ENCODE data around the gene TARBP1. TPM values are rescaled to one million over a fixed set of nuclear protein-coding genes. Genes with fewer than 3 reads are reported as not detected.

Gene TARBP1
- total RNA-seq, 1 donor from 2014 or later, result 30.4 TPM

GRCh38 chr1:234440348-234440747, 38.6 kb downstream of the TARBP1 start:
- Mint-ChIP-seq H3K27ac (no peak overlapping the region), H3K4me1 (no peaks in the 10 kb centered on the region), H3K9me3 (peaks cover 8% of the 10 kb centered on the region), H3K27me3 (no peaks in the 10 kb centered on the region), H3K36me3 (ENCODE audit: low read depth) (peaks cover 86% of the 10 kb centered on the region), H3K4me3 (no peak overlapping the region)
- intact Hi-C loops (cut with micrococcal nuclease), result no loop called here
- DNase-seq (no peak), ATAC-seq (ENCODE audit: low read depth) (no peak)
- no peak for TF ChIP-seq CTCF (IDR thresholded peaks at IDR 0.05)
- CTCF ChIA-PET, result no interaction called here
- POLR2A ChIA-PET, result no interaction called here

DNA sequence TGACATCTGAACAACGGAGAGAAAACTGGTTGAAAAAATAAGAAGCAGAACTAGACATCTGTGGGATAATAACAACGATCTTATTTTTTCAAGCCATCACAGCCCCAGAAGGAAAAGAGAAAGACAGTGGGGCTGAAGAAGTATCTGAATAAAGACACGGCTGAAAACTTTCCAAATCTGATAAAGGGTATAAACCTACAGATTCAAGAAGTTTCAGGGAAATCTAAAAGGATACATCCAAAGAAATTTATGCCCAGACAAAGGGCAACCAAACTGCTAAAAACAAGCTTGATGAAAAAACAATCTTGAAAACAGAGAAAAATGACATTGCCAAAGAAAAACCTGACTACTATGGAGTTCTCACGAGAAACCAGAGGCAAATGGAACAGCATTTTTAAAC, 40.4 kb downstream of the TARBP1 start:
- DNase-seq (no peak), ATAC-seq (ENCODE audit: low read depth) (no peak)
- TF ChIP-seq CTCF (IDR thresholded peaks at IDR 0.05), result no peak
- intact Hi-C loops (cut with micrococcal nuclease), result no loop called here
- peaks cover 81% of the 10 kb centered on the region for H3K36me3 Mint-ChIP-seq (ENCODE audit: low read depth)
- peaks cover 8% of the 10 kb centered on the region for H3K9me3 Mint-ChIP-seq
- H3K27ac Mint-ChIP-seq, result no peak overlapping the region
- POLR2A ChIA-PET, result no interaction called here
- CTCF ChIA-PET, result interaction anchor here (0.7 kb wide), 1 partner anchor 16 kb away, joined by 3 read pairs; no protein-coding TSS in a partner anchor
- no peak overlapping the region for H3K4me3 Mint-ChIP-seq
- no peaks in the 10 kb centered on the region for H3K27me3 Mint-ChIP-seq
- H3K4me1 Mint-ChIP-seq, result no peaks in the 10 kb centered on the region

GRCh38 chr1:234437423-234438171, 41.4 kb downstream of the TARBP1 start:
- H3K4me3 Mint-ChIP-seq, result no peak overlapping the region
- DNase-seq (no peak), ATAC-seq (ENCODE audit: low read depth) (no peak)
- peaks cover 81% of the 10 kb centered on the region for H3K36me3 Mint-ChIP-seq (ENCODE audit: low read depth)
- H3K27me3 Mint-ChIP-seq, result no peaks in the 10 kb centered on the region
- H3K27ac Mint-ChIP-seq, result no peak overlapping the region
- ChIA-PET CTCF (interaction anchor here (0.7 kb wide), 1 partner anchor 15 kb away, joined by 3 read pairs; no protein-coding TSS in a partner anchor), POLR2A (interaction anchor here (1.4 kb wide), 1 partner anchor 40 kb away, joined by 3 read pairs; no protein-coding TSS in a partner anchor)
- TF ChIP-seq CTCF (IDR thresholded peaks at IDR 0.05), result no peak
- intact Hi-C loops (cut with micrococcal nuclease), result no loop called here
- peaks cover 3% of the 10 kb centered on the region for H3K4me1 Mint-ChIP-seq
- H3K9me3 Mint-ChIP-seq, result peaks cover 8% of the 10 kb centered on the region

DNA sequence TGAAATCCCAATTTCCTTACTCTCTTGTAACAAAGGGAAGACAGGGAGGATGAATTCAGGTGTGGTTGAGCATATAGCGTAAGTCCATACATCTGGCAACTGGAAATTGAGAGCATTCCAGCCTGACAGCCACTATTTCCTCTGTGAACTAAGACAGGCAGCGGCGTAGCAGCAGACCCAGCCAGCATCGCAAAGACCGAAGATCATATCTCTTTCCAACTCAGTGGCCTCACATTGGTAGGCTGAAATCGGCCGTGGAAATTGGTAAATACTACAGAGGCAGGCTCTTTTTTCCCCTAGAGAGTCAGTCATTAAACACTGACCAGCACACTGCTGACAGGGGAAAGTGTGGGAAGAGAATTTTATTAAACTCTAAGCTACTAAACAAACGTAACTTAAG, 43.4 kb downstream of the TARBP1 start:
- ChIA-PET POLR2A (no interaction called here), CTCF (no interaction called here)
- H3K36me3 Mint-ChIP-seq (ENCODE audit: low read depth), result peaks cover 78% of the 10 kb centered on the region
- H3K4me3 Mint-ChIP-seq, result no peak overlapping the region
- intact Hi-C loops (cut with micrococcal nuclease), result no loop called here
- ATAC-seq (ENCODE audit: low read depth), result no peak
- H3K27ac Mint-ChIP-seq, result no peak overlapping the region
- DNase-seq, result no peak
- peaks cover 6% of the 10 kb centered on the region for H3K9me3 Mint-ChIP-seq
- no peak for TF ChIP-seq CTCF (IDR thresholded peaks at IDR 0.05)
- H3K27me3 Mint-ChIP-seq, result no peaks in the 10 kb centered on the region
- peaks cover 3% of the 10 kb centered on the region for H3K4me1 Mint-ChIP-seq

- Mint-ChIP-seq H3K27me3 (no peaks in the 10 kb centered on the region), H3K9me3 (no peaks in the 10 kb centered on the region), H3K4me3 (no peak overlapping the region), H3K4me1 (peaks cover 3% of the 10 kb centered on the region), H3K27ac (no peak overlapping the region), H3K36me3 (ENCODE audit: low read depth) (peaks cover 77% of the 10 kb centered on the region)
- ATAC-seq (ENCODE audit: low read depth), result no peak
- POLR2A ChIA-PET, result no interaction called here
- TF ChIP-seq CTCF (IDR thresholded peaks at IDR 0.05), result no peak
- CTCF ChIA-PET, result no interaction called here
- no peak for DNase-seq
- intact Hi-C loops (cut with micrococcal nuclease), result no loop called here
Measured at GRCh38 chr1:234434706-234435105, 44.3 kb downstream of the TARBP1 start.

Data from activated B cell treated with CpG ODN at 0.5 μM for 24 hours (primary cell).